GM19452 (cell line): Measurements from ENCODE around the gene EMP1.

Experiments used
- ATAC-seq: cut with Tn5 transposase; IDR thresholded peaks from one replicate; pipeline ENCODE4 v1.9.1; 2021; ENCODE audit not compliant: unreplicated experiment

EMP1 gene

DNA sequence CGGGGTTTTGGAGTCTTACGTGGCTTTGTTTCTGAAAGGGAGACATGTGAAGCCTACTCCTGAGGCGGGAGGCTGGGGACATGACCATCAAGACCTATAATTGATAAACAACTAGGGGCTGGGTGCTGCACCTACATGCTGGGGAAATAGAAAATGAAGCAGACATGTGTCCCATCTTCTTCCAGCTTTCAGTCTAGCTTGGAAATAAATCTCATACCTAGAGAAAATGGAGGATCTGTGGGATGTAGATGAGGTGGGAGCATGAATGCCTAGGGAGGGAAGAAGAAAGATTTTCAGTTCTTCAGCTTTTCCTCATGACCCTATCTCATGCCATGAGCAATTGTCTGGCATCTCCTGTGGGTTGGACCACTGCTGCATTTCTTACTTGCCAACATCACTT is 22.1 kb downstream of the EMP1 start:
- no peak for ATAC-seq

DNA sequence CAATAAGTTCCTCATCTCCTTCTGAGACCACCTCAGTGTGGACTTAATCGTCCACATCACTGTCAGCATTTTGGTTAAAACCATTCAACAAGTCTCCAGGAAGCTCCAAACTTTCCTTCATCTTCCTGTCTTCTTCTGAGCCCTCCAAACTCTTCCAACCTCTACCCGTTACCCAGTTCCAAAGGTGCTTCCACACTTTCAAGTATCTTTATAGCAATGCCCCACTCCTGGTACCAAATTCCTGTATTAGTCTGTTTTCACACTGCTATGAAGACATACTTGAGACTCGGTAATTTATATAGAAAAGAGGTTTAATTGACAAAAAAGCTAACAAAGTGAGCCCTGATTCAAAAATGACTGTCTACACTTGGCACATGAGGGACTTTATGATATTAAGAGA is 22.8 kb downstream of the EMP1 start:
- no peak for ATAC-seq

GRCh38 chr12:13220838-13221237 is 24.3 kb downstream of the EMP1 start:
- ATAC-seq: no peak

DNA sequence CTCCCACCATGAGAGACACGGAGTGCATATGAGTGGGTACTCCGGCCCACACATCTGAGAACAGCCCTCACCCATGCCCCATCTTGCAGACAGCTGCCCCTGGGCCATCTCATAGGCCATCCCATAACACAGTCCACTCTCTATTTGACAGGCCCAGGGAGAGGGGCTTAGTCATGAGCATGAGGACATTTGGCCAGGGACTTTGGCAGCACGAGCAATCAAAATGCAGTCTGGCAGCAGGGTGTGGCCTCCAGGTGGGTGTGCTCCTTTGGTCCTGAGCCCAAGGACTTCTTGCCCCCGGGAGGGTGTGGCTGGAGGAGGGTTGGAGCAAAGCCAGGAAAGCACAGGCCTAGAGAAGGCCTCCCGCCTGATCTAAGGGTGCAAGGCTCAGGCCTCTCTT is 25.6 kb downstream of the EMP1 start:
- ATAC-seq: no peak

GRCh38 chr12:13223179-13223804 is 26.8 kb downstream of the EMP1 start:
- no peak for ATAC-seq

DNA sequence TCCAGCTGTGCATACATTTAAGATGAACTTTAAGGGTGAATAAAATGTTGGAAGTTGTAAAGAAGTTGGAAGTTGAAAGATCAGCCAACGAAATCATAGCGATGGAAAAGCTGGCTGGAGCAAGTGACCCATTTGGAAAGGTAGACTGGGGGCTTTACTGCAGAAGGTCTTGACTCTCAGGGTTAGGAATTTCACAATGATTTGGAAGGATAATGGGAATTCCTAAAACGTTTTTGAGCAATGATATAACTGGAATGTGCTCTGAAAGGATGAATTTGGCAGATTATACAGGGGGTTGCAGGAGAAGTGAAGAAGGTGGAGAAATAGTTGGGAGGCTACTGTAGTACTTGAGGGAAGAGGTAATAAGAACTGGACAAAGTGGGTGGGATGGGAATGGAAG is 27.4 kb downstream of the EMP1 start:
- no peak for ATAC-seq

GRCh38 chr12:13227191-13227590 is 30.7 kb downstream of the EMP1 start:
- ATAC-seq: no peak

GRCh38 chr12:13228579-13228978 is 32.1 kb downstream of the EMP1 start:
- no peak for ATAC-seq

DNA sequence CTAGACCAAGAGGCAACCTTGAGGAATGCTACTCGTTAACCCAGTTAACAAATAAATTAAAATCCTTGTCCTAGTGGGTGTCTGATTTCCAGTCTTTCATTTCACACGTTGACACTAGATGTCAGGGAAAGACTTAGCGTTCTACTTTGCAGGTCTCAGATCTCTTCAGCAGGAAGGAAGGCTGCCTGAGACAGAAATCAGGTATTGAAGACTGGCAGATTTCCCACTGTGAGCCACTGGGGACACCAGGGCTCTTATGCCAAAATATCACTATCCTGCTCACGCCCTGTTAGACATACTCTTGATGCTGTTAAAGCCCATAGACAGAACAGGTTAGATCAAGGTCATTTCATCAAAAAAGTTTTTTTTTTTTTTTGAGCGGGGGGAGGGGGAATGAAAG is 33.0 kb downstream of the EMP1 start:
- ATAC-seq: no peak

DNA sequence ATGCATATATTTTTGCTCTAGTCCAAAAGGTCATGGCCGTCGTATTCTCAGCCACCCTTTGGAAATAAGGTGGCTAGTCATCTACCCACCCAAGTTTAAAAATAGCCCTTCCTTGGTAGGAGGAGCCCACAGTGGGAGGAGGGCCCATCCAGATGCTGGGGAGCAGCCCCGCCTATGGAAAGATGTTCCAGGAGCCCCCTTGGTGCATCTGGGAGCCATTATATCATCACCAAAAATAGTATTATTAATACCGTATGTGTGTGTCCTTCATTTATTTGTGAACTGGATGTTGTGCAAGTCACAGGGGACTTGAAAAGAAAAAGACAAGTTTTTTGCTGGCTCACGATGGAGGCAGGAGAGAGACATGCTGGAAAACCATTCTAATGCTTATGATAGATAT is 34.0 kb downstream of the EMP1 start:
- ATAC-seq: no peak

DNA sequence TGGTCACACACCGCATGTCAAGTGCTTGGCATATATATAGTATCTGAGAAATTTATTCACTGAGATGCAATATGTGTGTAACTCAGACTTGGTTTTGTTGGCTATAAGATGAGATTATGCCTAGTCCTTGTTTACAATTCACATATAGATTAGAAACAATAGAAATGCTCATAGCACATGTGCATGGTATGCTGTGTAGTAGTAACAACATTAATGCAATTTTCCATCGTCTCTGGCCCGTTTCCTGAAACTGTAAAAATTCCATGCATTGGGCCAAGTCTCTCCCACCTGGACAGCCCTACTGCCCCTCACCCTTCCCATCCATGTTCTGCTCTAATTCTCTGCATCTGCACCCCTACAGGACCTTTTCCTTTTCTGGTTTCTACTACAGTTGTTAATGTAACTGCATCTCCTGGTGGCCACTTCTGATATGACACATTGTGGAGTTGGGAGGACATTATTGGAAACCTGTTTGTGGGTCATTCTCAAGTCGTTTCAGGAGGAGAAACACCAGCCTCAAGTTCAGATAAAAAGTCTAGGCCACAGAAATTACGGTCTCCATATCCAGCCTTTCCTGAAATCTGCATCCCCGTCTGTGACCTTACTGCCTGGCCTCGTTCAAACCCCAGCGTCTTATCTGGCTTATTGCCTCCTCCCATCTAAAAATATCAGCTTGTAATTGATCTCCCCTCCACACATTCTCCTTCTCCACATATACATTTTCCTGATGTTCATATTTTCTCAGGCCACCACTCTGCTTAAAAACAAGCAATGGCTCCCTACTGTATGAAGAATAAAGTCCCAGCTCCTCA is 37.5 kb downstream of the EMP1 start:
- ATAC-seq: no peak

GRCh38 chr12:13238204-13238603 is 41.7 kb downstream of the EMP1 start:
- ATAC-seq: no peak

DNA sequence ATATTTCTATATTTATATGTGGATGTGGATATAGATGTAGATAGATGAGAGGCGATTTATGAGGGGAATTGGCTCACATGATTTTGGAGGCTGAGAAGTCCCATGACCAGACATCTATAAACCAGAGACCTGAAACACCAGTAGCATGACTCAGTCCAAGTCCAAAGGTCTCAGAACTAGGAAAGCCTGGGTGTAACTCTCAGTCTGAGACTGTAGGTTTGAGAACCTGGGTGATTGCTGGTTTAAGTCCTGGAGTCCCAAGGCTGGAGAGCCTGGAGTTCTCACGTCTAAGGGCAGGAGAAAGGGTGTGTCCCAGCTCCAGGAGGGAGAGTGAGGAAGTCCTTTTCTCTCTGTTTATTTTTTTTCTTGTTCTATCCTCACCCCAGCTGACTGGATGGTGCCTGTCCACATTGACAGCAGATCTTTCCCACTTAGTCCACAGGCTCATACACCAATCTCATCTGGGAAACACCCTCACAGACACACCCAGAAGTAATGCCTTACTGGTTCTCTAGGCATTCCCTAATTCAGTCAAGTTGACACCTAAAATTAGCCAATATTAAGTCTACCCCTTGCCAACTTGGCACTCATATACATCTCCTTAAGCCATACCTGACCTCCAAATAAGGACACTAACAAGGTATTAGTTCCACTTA is 45.4 kb downstream of the EMP1 start:
- ATAC-seq: no peak

GRCh38 chr12:13242936-13243335 is 46.4 kb downstream of the EMP1 start:
- no peak for ATAC-seq

GRCh38 chr12:13243516-13244070 is 47.1 kb downstream of the EMP1 start:
- ATAC-seq: no peak

- ATAC-seq: no peak
Observed at GRCh38 chr12:13247596-13247995, 51.1 kb downstream of the EMP1 start.

DNA sequence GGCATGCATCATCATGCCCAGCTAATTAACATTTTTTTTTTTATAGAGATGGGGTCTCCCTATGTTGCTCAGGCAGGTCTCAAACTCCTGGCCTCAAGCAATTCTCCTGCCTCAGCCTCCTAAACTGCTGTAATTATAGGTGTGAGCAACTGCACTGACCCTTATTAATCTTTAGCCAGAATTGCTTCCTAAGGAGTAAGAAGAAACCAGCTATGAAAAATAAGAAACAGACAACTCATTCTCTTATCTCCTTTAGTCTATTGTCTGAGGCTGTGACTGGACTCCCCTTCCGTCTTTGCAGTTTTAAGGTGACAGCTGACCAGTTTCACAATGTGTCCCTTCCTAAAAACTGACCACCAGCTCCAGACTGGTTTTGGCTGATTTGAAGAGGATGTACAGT is 52.4 kb downstream of the EMP1 start:
- no peak for ATAC-seq

GRCh38 chr12:13250416-13250815 is 53.9 kb downstream of the EMP1 start:
- ATAC-seq: no peak

DNA sequence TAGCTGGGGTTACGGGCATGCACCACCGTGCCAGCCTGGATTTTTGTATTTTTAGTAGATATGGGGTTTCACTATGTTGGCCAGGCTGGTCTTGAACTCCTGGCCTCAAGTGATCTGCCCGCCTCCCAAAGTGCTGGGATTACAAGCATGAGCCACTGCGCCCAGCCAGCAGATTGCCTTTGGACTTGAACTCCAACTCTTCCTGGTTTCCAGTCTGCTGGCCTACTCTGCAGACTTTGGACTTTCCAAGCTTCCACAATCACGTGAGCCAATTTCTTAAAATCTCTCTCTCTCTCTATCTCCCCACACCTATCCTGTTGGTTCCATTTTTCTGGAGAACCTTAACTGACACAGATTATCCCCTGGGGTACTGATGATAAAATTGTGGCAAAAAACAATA is 55.0 kb downstream of the EMP1 start:
- ATAC-seq: no peak

DNA sequence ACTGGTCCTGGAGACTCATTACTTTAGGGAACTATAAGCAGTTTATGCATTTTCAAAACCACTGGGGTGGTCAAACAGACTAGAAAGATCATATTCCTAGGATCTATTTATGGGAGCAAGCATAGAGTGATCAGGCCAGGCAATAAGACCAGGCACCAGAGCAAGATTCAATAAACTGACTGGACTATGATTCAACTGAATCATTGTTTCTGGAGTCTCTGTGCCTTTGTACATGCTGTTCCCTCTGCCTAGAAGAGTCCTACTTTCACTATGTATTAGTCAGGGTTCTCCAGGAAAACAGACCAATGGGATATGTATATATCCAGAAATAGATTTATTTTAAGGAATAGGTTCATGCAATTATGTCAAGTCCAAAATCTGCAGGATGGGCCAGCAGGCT is 55.5 kb downstream of the EMP1 start:
- ATAC-seq: no peak

DNA sequence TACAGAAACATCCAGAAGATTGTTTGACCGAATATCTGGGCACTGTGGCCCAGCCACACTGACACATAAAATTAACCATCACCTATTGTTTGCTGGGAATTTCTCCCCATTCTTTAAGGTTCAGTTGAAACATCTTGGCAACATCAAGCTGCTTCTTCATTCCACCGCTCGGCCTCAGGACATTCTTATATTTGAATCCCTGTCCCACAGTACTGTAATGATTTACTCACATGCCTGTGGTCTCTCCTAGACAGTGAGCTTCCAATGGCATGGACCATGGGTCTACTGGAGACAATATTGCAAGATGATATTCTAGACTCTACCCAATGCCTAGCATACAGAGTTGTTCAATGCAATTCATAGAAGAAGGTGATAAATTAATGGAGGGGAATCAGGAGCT is 56.1 kb downstream of the EMP1 start:
- no peak for ATAC-seq
